Inflammatory macrophage treated with lipopolysaccharide for 4 hours (primary cell): ENCODE data around the gene BIK.
"Not testable (repeated sequence)": the region's sequence is repeated elsewhere in the genome, so short reads cannot be mapped to it uniquely, and the experiment has no call there.

ENCODE experiments used
- DNase-seq: peaks from one replicate; pipeline ENCODE4 v3.0.0-alpha.2; 2020

The BIK gene

DNA sequence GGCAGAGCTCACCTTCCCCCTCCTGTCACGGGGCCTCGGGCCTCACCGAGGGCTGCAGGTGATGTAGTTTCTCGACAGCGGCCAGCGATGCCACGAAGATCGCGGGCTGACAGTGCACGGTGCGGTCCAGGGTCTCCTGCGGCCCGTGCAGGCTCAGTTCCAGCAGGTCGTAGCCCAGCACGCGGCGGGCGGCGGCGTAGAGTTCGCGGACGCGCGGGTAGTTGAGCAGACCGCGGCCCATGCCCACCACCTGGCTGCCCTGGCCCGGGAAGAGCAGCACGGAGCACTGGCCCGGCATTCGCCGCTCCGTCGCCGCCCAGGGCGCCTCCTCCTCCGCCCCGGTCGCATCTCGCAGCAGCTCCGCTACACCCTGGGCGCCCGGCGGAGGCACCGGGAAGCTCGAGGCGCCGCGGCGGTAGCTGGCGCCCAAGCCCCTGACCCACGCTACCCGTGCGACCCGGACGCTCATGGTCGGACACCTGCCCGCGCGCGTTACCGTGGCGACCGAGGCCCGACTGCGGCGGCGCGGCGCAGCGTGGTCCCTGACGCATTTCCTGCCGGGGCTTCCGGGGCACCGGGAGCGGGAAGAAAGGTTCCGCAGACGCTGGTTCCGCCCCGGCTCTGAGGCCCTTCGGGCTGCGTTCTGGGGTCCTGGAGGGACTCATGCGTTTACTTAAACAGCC, 32.5 kb downstream of the BIK start, which contains the start of gene MCAT:
TSS of gene MCAT (minus strand) at position 519 of the 683 bp plus-strand sequence. CDS start at position 469, 50 bp downstream.
- peak; percentile 79 for DNase-seq

DNA sequence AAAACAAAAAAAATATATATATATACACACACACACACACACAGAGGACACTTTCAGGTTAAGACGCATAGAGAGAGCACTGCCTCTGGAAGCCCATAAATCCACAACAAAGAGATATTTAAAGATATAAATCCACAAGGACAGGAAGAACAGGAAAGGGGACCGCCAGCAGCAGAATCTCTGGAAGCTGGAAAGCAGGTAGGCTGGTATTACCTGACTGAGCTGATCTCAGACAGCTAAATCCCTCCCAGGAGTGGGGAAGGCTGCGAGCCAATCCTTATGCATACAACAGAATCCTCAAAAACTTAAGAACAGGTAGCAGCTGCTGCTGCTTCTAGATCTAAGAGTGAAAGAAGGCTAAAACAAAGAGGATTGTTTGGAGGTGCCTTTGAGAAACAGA, 34.4 kb downstream of the BIK start:
- DNase-seq, result no peak

DNA sequence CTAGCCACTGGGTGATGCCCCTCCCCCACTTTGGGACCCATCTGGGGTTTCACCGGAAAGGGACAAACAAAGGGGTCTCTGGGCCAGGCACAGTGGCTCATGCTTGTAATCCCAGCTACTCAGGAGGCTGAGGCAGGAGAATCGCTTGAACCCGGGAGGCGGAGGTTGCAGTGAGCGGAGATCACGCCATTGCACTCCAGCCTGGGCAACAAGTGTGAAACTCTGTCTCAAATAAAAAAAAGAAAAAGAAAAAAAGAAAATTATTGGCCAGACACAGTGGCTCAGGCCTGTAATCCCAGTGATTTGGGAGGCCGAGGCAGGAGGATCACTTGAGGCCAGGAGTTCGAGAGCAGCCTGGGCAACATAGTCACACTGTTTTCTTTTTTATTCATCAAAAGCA, 34.8 kb downstream of the BIK start:
- not testable (repeated sequence) for DNase-seq

DNA sequence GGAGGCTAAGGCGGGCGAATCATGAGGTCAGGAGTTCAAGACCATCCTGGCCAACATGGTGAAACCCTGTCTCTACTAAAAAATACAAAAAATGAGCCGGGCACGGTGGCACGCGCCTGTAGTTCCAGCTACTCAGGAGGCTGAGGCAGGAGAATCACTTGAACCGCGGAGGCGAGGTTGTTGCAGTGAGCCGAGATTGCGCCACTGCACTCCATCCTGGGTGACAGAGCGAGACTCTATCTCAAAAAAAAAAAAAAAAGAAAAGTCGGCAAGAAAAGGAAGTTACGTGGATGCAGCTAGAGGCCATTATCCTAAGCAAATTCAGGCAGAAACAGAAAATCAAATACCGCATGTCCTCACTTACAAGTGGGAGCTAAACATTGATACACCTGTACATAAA, 35.8 kb downstream of the BIK start:
- peak; percentile 76 for DNase-seq

DNA sequence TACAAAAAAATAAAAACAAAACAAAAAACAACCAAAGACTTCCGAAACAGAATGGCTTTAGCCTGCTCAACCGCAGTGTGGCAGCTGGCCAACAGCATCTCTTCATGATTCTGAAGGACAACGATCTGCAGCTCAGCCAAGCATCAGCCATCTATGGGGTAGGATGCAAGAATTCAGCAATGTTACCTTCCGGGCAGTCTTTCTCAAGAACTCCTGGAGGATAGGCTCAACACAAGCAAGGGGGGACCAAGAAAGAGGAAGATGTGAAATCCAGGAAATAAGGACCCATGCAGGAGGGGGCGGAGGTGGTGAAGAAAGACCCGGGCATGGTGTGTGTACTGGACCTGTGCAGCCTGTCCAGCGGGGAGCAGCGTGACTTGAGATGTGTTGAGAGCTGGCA, 37.3 kb downstream of the BIK start:
- peak; percentile 76 for DNase-seq

DNA sequence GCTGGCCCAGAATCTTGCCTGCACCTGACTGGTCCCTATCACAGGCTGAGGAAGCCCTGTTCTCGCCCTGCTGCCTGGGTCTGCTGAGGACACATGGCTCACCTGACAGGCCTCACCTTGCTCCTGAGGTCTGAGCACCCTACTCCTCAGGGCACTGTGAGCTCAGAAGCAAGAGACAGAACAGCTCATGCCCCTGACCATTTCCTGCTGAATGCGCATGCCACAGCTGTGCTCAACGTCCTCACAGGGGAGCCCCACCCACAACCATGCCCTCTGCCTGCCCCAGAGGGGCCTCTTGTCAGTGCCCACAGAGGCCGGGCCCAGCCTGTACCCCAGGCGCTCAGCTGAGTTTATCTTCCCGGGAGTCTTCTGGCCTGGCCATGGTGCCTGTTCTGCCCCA, 38.0 kb downstream of the BIK start:
- peak; percentile 40 for DNase-seq

DNA sequence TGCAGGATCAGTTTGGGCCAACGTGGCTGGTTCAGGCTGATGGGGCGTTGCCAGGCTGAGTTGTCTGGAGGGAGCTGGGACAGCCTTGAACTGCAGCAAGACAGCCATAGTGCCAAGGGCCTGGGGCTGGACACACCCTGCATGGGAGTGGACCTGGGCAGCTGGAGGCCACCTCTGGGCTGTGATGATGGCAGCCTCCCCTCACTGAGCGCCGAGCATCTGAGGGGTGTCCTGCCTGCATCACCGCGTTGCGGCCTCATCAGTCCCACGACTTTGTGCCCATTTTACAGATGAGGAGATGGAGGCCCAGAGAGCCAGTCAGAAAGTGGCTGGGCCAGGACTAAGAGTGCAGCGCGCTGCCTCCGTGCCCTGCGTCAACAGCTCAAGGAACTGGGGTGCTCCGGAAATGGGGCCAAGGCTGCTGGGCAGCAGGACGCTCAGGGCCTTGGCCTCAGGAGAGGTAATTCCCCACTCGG, 40.2 kb downstream of the BIK start:
- DNase-seq, result no peak

DNA sequence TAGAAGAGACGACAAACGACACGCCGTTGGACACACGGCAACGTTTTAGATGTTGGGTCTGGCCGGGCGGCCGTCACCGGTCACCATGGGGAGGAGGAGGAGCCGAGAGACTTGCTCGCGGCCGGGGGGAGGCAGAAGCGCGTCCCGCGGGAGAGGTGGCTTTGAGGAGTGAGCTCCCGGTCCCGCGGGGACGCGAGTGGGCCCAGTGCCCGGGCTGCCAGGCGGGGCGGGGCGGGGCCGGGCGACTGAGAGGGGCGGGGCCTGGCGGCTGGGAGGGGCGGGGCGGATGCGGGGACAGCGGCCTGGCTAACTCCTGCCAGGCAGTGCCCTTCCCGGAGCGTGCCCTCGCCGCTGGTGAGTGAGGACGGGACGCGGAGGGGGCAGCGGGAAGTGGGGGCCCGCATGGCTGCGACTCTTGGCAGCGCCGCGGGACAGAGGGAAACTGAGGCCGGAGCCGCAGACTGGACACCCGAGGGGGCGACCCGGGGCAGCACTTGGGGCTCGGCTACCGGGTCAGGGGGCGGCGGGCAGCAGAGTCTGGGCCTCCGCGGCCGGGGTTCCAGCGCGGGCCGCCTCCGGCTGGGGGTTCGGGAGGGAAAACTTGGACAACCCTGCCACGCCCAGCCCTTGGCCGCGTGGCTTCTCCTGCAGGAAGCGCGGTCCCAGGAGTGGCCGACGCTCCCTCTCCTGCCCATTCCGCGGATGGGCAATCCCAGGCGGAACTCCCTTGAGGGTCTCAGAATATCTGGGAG, 40.9 kb downstream of the BIK start, which contains the start of gene TSPO:
TSS of gene TSPO (plus strand) at position 309 of the 752 bp plus-strand sequence. CDS start 7,680 bp downstream, outside the sequence.
- DNase-seq, result peak; percentile 60

DNA sequence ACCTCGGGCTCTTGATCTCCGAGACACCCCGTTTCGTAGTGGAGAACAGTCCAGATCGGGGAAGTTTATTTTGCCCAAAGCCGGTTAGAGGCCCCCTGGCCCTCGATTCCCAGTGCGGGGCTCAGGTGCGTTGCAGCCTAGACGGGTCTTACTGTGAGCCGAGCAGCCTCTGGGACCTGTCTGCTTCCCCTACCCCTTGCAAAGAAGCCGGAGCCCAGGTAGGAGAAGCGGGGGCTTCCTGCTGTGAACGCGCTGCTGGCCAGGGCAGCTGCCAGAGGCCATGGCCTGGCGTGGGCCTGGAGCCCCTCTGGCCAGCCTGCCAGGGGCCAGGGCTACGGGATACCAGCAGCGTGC, 41.4 kb downstream of the BIK start:
- DNase-seq, result no peak

DNA sequence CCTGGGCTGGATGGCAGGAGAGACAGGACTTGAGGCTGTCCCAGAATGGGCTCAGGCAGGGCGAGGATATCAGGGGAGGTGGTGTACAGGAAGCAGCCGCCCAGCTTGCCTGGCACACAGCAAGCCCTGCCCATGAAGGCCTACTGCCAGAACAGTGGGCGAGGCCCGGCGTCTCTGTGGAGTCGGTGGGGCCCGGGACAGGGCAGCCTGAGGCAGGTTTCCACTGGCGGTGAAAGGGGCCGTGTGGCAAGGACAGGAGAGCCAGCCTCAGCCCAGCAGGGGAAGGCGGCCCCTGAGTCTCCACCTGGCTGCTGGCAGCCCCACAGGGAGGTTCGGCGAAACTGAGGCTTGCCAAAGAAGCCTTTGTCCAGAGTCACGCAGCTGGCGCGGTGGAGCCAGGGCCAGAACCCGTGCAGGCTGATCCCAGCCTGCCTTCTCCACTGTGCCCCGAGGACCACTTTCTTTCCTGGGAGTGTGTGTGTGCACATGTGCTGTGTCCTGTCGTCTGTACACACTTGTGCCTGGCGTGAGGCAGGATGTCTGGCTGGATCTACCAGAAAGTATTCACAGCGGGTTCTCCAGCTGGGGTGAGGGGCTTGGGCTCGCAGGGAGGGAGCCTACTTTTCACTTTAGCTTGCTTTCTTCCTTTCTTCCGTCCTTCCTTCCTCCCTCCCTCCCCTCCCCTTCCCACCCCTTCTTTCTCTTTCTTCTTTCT, 42.0 kb downstream of the BIK start:
- DNase-seq, result peak; percentile 60

DNA sequence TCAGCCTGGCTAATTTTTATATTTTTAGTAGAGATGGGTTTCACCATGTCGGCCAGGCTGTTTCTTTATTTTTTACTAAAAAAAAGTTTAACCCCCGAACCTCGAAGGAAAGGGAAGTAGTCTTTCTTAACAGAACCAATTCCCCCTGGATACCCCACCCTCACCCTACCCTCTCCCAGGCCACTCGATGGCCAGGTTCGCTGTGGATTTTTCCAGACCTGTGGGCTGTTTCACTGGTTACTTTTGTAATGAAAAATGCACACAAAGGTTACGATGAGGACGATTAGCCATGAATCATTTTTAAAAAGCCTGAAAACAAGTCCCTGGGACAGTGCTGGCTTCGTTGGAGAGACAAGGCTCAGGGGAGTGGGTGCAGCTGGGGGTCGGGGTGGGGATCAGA, 43.3 kb downstream of the BIK start:
- peak; percentile 68 for DNase-seq

DNA sequence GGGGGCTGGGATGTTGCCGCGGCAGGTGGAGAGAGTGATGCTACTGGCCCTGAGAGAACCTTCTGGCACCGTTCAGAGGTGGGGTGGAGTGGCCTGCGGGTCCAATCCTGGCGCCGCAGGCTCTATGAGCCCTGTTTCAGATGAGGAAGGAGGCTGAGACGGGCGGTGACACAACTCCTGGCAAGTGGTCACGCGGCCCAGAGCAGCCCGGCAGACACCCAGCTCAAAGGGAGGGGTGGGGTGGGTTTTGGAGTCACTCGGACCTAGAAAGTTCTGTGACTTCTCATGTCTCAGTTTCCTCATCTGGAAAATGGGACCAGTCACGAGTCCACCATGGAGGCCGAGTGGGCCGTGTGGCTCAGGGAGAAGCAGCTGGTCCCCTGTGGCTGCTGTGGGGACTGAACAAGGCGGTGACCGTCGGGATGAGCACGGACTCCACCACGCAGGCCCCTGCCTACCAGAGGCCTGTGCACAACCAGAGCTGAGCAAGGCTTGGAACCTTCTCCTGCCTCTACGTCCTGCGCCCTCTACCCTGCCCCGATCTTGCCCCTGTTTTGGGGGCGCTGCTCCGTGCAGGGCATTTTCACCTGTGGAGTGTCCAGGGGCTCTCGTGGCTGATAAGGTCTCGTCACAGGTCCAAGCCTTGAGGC, 44.5 kb downstream of the BIK start:
- DNase-seq, result peak; percentile 81

DNA sequence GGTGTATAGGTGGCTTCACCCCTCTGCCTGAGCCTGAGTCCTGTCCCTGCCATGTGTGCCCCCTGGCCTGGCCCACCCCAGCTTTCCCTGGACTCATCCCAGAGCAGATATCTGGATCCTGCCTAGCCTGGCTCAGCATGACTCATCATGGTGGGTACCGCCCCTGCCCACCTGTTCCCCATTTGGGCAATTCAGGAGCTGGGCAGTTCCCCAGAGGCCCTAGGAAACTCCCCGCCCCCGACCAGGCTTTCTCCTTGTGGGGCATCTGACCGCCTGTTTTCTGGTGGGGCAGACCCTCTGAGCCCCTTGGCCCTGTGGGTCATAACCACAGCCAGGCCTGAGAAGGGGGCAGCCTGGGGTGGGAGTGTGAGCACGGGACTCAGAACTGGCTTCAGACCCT, 45.2 kb downstream of the BIK start:
- DNase-seq, result peak; percentile 47

DNA sequence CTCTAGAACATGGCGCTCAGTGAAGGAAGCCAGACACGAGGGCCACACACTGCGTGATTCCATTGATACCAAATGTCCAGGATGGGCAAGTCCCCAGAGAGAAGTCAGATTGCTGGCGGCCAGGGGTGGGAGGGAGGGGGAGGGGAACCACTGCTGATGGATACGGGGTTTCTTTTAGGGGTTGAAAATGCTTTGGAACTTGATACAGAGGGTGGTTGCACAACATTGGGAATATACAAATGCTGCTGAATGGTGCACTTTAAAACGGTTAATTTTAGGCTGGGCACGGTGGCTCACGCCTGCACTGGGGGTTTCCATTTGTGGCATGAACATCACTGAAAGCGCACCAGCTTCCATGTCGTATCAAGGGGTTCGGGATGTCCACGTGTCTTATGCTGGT, 45.9 kb downstream of the BIK start:
- no peak for DNase-seq

DNA sequence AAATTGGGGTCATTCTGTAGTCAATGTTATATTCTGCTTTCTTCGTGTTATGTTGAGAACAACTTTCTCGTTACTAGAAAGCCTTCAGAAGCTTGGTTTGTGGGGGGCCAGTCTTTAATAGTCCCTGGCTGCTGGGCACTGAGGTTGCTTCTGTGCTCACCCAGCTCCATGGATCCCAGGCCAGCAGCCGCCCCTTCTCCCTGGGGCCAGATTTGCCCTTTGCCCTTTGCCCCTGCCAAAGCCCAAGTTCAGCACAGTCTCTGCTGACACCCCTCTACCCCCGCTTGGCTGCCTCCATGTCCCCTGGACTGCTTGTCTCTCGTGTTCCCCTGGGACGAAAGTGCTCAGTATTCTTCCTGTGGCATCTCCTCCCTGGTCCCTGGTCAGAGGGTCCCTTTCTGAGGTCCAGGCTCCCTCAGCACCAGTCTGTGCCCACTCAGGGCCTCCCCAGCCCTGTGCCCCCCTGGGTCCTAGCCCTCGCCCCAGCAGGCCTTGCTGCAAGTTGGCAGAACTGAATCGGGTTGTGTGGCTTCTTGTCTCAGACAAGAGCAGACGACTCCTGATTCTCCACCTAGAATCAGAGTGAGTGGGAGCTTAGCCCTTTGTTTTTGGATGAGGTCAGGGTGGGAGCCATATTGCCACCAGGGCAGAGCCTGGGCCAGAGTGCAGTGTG, 47.5 kb downstream of the BIK start:
- DNase-seq, result no peak

DNA sequence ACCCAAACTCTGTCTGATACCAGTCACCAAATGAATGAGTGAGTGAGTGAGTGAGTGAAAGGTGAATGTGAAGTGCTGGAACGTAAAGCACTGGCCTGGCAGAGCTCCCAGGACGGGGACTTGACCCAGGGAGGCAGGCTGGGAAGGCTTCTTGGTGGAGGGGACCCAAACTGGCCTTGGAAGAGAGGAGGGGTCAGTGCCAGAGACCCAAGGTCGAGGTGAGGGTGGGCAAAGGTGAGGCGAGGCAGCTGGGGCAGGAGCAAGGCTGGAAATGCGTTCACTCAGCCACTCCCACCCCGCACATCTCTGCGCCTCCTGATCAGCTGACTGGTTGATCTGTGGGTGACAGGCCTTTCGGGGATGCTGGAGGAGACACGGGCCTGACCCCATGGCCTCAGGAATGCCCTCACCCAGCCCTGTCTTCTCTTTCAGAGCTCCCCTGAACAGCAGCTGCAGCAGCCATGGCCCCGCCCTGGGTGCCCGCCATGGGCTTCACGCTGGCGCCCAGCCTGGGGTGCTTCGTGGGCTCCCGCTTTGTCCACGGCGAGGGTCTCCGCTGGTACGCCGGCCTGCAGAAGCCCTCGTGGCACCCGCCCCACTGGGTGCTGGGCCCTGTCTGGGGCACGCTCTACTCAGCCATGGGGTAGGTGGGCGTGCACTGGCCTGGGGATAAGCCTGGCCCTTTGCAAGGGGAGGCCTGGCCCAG, 48.4 kb downstream of the BIK start:
- DNase-seq, result no peak

DNA sequence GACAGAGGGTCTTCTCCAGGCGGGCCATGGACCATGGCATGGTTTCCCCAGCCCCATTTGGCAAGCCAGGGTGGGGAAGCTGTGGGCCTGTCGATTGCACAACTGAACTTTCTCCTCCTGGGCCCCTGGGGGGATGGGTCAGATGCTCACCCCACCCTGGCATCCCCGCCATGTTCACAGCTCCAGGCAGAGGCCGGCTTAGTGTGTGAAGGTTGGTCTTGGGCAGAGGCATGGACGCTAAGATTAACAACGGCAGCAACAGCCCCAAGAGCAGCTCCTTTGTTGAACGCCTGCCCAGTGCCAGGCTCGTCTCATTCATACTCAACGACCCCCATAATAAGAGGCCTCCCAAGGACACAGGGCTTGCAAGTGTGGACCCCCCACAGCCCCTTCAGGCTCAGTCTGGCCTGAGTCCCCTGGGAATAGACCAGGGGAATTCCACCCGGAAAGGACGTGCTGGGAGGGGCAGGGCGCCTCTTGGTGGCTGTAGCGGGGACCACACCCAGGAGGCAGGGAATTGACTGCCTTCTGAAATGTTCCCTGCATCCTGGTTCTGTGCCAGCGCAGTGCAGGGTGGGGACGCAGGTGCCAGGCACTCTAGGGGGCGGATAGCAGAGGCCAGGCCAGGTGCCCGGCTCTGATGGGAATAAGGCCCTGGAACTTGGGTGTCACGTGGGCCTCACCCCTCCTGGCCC, 49.1 kb downstream of the BIK start:
- DNase-seq, result no peak

DNA sequence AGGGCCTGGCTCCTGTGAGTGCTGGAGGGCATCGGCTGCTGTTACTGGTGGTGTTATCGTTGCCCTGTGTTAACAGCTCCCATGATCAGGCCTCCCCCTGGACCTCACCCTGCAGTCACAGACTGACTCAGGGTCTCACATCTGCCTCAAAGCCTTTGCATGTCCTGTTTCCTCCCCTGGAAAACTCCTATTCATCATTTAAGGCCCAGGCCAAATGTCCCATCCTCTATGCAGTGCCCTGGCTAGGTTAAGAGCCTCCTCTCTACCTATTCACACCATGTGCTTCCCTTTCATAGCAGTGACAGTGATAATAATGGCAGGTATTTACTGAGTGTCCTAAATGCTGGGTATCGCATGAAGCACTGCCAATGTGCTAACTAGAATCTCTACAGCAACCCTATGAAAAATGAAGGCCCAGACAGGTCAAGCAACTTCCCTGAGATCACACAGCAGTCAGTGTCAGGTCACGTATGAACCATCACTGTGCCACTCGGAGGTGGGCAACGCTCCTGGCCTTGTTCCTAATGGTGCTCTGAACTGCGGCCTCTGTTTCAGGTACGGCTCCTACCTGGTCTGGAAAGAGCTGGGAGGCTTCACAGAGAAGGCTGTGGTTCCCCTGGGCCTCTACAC, 50.1 kb downstream of the BIK start:
- DNase-seq, result no peak

DNA sequence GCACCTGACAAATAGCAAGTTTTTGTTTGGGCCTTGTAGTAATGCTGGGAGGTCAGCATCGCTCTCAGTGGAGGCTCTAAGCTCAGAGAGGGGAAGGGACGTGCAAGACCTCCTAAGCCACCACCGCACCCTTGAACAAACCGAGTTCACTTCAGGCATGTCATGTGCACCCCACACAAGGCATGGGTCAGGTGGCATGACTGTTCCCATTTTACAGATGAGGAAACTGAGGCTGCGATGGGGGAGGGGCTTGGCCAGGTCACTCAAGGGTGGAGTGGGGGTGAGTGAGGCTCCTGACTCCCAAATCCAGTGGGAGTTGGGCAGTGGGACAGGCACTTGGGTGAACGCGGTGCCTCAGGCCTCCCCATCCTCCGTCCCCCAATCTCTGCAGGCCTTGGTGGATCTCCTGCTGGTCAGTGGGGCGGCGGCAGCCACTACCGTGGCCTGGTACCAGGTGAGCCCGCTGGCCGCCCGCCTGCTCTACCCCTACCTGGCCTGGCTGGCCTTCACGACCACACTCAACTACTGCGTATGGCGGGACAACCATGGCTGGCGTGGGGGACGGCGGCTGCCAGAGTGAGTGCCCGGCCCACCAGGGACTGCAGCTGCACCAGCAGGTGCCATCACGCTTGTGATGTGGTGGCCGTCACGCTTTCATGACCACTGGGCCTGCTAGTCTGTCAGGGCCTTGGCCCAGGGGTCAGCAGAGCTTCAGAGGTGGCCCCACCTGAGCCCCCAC, 52.0 kb downstream of the BIK start:
- no peak for DNase-seq

DNA sequence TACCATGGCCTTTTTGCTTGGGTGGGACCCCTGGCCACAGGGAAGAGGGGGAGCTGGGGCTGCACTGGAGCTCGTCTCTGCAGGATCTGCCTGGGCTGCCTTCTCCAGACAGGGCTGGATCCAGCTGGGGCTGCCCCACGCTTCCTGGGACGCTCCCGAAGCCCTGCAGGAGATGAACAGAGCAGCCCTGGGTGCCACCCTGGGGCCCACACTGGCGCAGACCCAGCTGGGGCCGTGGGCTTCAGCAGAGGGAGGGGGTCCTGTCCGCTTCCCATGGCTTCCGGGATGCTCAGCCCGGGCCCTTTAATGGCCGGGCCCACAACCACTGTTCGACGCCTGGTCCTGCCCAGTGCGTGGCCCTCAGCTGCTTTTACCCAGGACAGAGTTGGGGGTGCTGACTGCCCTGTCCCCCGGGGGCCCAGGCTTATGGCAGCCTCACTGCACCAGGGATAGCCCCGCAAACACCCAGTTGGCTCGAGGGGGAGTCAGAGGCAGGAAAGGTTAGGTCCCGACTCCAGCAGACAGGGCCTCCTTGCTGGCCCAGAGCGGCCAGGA, 52.8 kb downstream of the BIK start:
- no peak for DNase-seq
